ENCODE measurements around the gene SYT1. TPM values are rescaled to one million over a fixed set of nuclear protein-coding genes. Genes with fewer than 3 reads are reported as not detected.

SYT1 gene
- total RNA-seq, 1 donor from 2014 or later = 13.0 TPM

GRCh38 chr12:79434561-79434960, 570.0 kb downstream of the SYT1 start:
- TF ChIP-seq CTCF (IDR thresholded peaks at IDR 0.05; ENCODE audit: unreplicated experiment) = no peak
- no peak overlapping the region for H3K4me3 Mint-ChIP-seq (ENCODE audit: unreplicated experiment)
- no peaks in the 10 kb centered on the region for H3K4me1 Mint-ChIP-seq (ENCODE audit: unreplicated experiment)
- no peaks in the 10 kb centered on the region for H3K27me3 Mint-ChIP-seq (ENCODE audit: unreplicated experiment)
- H3K27ac Mint-ChIP-seq (ENCODE audit: unreplicated experiment) = no peak overlapping the region
- H3K9me3 Mint-ChIP-seq (ENCODE audit: unreplicated experiment) = no peaks in the 10 kb centered on the region
- no peaks in the 10 kb centered on the region for H3K36me3 Mint-ChIP-seq (ENCODE audit: low read depth, unreplicated experiment)
- no peak for DNase-seq (ENCODE audit: low spot score)

GRCh38 chr12:79435742-79436141, 571.2 kb downstream of the SYT1 start:
- no peak overlapping the region for H3K4me3 Mint-ChIP-seq (ENCODE audit: unreplicated experiment)
- H3K27me3 Mint-ChIP-seq (ENCODE audit: unreplicated experiment) = no peaks in the 10 kb centered on the region
- no peaks in the 10 kb centered on the region for H3K9me3 Mint-ChIP-seq (ENCODE audit: unreplicated experiment)
- DNase-seq (ENCODE audit: low spot score) = no peak
- H3K4me1 Mint-ChIP-seq (ENCODE audit: unreplicated experiment) = no peaks in the 10 kb centered on the region
- no peak overlapping the region for H3K27ac Mint-ChIP-seq (ENCODE audit: unreplicated experiment)
- no peak for TF ChIP-seq CTCF (IDR thresholded peaks at IDR 0.05; ENCODE audit: unreplicated experiment)
- no peaks in the 10 kb centered on the region for H3K36me3 Mint-ChIP-seq (ENCODE audit: low read depth, unreplicated experiment)

GRCh38 chr12:79438480-79439174, 574.1 kb downstream of the SYT1 start:
- no peak overlapping the region for H3K27ac Mint-ChIP-seq (ENCODE audit: unreplicated experiment)

DNA sequence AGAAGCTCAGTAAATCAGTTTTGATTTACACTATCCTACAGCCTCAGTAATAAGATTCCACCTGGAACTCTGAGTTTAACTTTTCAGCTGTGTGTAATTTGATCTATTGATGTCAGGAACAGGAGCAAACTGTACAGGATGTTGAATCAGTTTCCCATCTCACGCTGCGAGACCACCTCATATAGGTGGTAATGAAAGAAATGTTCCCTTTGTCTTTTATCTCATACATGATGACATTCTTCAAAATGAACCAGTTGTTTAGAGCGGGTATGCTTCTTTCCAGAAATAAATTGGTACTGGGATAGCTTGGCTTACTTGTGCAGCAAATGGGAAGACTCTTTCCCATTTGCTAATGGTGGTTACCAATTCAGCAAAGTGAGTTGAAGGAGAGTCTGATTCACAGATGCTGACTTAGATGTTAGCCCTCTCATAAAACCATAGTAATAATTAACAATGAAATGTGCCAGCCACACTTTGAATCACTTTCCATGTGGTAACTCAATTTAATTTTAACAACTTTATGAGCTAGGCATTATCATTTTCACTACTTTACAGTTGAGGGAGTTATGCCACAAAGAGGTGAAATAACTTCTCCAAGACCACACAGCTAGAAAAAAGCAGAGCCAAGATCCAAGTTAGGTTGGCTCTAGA, 574.7 kb downstream of the SYT1 start:
- H3K9me3 Mint-ChIP-seq (ENCODE audit: unreplicated experiment) = no peaks in the 10 kb centered on the region
- no peak overlapping the region for H3K27ac Mint-ChIP-seq (ENCODE audit: unreplicated experiment)
- no peak for DNase-seq (ENCODE audit: low spot score)
- H3K4me1 Mint-ChIP-seq (ENCODE audit: unreplicated experiment) = peaks cover 4% of the 10 kb centered on the region
- no peak overlapping the region for H3K4me3 Mint-ChIP-seq (ENCODE audit: unreplicated experiment)
- H3K36me3 Mint-ChIP-seq (ENCODE audit: low read depth, unreplicated experiment) = no peaks in the 10 kb centered on the region
- H3K27me3 Mint-ChIP-seq (ENCODE audit: unreplicated experiment) = peaks cover 1% of the 10 kb centered on the region
- TF ChIP-seq CTCF (IDR thresholded peaks at IDR 0.05; ENCODE audit: unreplicated experiment) = no peak

More at GRCh38 chr12:79438480-79439174, 574.1 kb downstream of the SYT1 start:
- Mint-ChIP-seq H3K4me1 (ENCODE audit: unreplicated experiment) (no peaks in the 10 kb centered on the region), H3K4me3 (ENCODE audit: unreplicated experiment) (no peak overlapping the region), H3K27me3 (ENCODE audit: unreplicated experiment) (peaks cover 1% of the 10 kb centered on the region), H3K36me3 (ENCODE audit: low read depth, unreplicated experiment) (no peaks in the 10 kb centered on the region), H3K9me3 (ENCODE audit: unreplicated experiment) (no peaks in the 10 kb centered on the region)
- DNase-seq (ENCODE audit: low spot score) = no peak
- no peak for TF ChIP-seq CTCF (IDR thresholded peaks at IDR 0.05; ENCODE audit: unreplicated experiment)

- no peak for DNase-seq (ENCODE audit: low spot score)
- Mint-ChIP-seq H3K27me3 (ENCODE audit: unreplicated experiment) (peaks cover 1% of the 10 kb centered on the region), H3K4me1 (ENCODE audit: unreplicated experiment) (peaks cover 4% of the 10 kb centered on the region), H3K4me3 (ENCODE audit: unreplicated experiment) (no peak overlapping the region), H3K36me3 (ENCODE audit: low read depth, unreplicated experiment) (no peaks in the 10 kb centered on the region), H3K27ac (ENCODE audit: unreplicated experiment) (no peak overlapping the region), H3K9me3 (ENCODE audit: unreplicated experiment) (no peaks in the 10 kb centered on the region)
- TF ChIP-seq CTCF (IDR thresholded peaks at IDR 0.05; ENCODE audit: unreplicated experiment) = no peak
Observed at GRCh38 chr12:79441534-79441933, 577.0 kb downstream of the SYT1 start.
